ENCODE data around the gene DMRT1.

Gene DMRT1

DNA sequence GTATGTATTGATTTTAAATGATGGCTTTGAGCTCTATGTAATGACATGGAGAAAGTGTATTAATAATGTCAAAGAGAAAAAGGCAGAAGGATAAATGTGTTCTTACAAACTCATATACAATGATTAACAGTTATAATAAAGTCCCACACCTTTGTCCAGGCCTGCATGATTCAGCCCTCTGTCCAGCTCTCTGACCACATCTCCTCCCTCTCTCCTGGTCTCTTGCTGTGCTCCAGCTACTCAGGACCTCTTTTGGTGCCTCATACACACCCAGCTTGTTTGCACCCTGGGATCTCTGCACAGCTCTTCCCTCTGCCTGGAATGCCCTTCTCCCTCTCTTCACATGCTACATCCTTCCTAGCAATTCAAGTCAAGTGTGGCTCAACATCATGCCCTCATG, 37.5 kb upstream of the DMRT1 start:
- H3K4me3 ChIP-seq (ENCODE audit: low read depth, low read length): no peak overlapping the region
- DNase-seq (ENCODE audit: low read depth): no peak
- TF ChIP-seq, protein P1, sequence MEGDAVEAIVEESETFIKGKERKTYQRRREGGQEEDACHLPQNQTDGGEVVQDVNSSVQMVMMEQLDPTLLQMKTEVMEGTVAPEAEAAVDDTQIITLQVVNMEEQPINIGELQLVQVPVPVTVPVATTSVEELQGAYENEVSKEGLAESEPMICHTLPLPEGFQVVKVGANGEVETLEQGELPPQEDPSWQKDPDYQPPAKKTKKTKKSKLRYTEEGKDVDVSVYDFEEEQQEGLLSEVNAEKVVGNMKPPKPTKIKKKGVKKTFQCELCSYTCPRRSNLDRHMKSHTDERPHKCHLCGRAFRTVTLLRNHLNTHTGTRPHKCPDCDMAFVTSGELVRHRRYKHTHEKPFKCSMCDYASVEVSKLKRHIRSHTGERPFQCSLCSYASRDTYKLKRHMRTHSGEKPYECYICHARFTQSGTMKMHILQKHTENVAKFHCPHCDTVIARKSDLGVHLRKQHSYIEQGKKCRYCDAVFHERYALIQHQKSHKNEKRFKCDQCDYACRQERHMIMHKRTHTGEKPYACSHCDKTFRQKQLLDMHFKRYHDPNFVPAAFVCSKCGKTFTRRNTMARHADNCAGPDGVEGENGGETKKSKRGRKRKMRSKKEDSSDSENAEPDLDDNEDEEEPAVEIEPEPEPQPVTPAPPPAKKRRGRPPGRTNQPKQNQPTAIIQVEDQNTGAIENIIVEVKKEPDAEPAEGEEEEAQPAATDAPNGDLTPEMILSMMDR (IDR thresholded peaks at IDR 0.05; ENCODE audit: control insufficient read depth, extremely low read depth, insufficient read depth): no peak

GRCh38 chr9:805151-805550, 36.3 kb upstream of the DMRT1 start:
- no peak for DNase-seq (ENCODE audit: low read depth)
- TF ChIP-seq, protein P1 (IDR thresholded peaks at IDR 0.05; ENCODE audit: control insufficient read depth, extremely low read depth, insufficient read depth): no peak
- no peak overlapping the region for H3K4me3 ChIP-seq (ENCODE audit: low read depth, low read length)

GRCh38 chr9:806285-807156, 35.0 kb upstream of the DMRT1 start:
- TF ChIP-seq, protein P1 (IDR thresholded peaks at IDR 0.05; ENCODE audit: control insufficient read depth, extremely low read depth, insufficient read depth): peak; percentile 66
- DNase-seq (ENCODE audit: low read depth): no peak
- no peak overlapping the region for H3K4me3 ChIP-seq (ENCODE audit: low read depth, low read length)

GRCh38 chr9:811106-811531, 30.4 kb upstream of the DMRT1 start:
- TF ChIP-seq, protein P1 (IDR thresholded peaks at IDR 0.05; ENCODE audit: control insufficient read depth, extremely low read depth, insufficient read depth): no peak
- DNase-seq (ENCODE audit: low read depth): peak; percentile 44

DNA sequence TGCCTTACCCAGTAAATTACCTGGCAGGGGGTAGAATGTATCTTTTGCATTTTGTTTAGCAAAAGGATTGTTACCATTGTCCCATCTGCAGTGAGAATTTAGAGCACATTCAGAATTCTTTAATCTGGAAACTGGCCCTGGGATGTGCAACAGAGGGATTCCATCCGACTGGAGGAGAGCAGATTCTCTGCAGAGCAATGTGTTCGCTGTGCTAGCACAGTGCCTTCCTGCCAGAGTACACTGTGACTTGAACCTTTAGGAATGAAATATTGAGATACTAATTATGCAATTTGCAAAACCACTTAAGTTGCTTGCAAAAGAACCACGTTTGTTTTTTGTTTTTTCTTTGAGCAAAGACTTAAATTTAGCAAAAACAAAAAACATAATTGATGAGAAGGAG, 22.5 kb upstream of the DMRT1 start:
- H3K4me3 ChIP-seq (ENCODE audit: low read depth, low read length): no peak overlapping the region
- DNase-seq (ENCODE audit: low read depth): no peak
- TF ChIP-seq, protein P1 (IDR thresholded peaks at IDR 0.05; ENCODE audit: control insufficient read depth, extremely low read depth, insufficient read depth): no peak

More at GRCh38 chr9:811106-811531, 30.4 kb upstream of the DMRT1 start:
- no peak overlapping the region for H3K4me3 ChIP-seq (ENCODE audit: low read depth, low read length)

GRCh38 chr9:826500-827280, 14.8 kb upstream of the DMRT1 start:
- no peak for DNase-seq (ENCODE audit: low read depth)
- TF ChIP-seq, protein P1 (IDR thresholded peaks at IDR 0.05; ENCODE audit: control insufficient read depth, extremely low read depth, insufficient read depth): no peak
- no peak overlapping the region for H3K4me3 ChIP-seq (ENCODE audit: low read depth, low read length)
